Mammary epithelial cell (primary cell): ENCODE results near the gene CELSR1.

Source experiments
- EZH2 ChIP-seq: IDR thresholded peaks from 2 replicates; pipeline ENCODE4 v1.6.1; 2012; ENCODE audit warnings: low read length, inconsistent platforms, borderline replicate concordance
- TF ChIP-seq, protein P1 (sequence below), 2 donors: IDR thresholded peaks in 1 of 2; conservative IDR thresholded peaks in 1 of 2; 2 replicates each; pipeline ENCODE4 v1.5.1; 2011 to 2012; ENCODE audit warnings: inconsistent platforms in 2 of 2, low read length in 2 of 2, mild to moderate bottlenecking in 2 of 2, control low read depth in 1 of 2, low read depth in 1 of 2; ENCODE audit not compliant: insufficient read depth in 1 of 2; ENCODE audit errors: extremely low read depth in 1 of 2

GRCh38 chr22:46395145-46395544, 142.3 kb downstream of the CELSR1 start:
- TF ChIP-seq, protein P1, sequence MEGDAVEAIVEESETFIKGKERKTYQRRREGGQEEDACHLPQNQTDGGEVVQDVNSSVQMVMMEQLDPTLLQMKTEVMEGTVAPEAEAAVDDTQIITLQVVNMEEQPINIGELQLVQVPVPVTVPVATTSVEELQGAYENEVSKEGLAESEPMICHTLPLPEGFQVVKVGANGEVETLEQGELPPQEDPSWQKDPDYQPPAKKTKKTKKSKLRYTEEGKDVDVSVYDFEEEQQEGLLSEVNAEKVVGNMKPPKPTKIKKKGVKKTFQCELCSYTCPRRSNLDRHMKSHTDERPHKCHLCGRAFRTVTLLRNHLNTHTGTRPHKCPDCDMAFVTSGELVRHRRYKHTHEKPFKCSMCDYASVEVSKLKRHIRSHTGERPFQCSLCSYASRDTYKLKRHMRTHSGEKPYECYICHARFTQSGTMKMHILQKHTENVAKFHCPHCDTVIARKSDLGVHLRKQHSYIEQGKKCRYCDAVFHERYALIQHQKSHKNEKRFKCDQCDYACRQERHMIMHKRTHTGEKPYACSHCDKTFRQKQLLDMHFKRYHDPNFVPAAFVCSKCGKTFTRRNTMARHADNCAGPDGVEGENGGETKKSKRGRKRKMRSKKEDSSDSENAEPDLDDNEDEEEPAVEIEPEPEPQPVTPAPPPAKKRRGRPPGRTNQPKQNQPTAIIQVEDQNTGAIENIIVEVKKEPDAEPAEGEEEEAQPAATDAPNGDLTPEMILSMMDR (conservative IDR thresholded peaks at IDR 0.05 in 1 of 2, IDR thresholded peaks at IDR 0.05 in 1 of 2; ENCODE audit: extremely low read depth in 1 of 2, insufficient read depth in 1 of 2, low read depth in 1 of 2, low read length in 2 of 2): no peak
- TF ChIP-seq EZH2: no peak
